ENCODE measurements around the gene RIC8A. TPM values are rescaled to one million over a fixed set of nuclear protein-coding genes. Genes with fewer than 3 reads are reported as not detected.
"Not testable (repeated sequence)": the region's sequence is repeated elsewhere in the genome, so short reads cannot be mapped to it uniquely, and the experiment has no call there.

Gene RIC8A
- polyA plus RNA-seq, result 64.2 TPM
- long read RNA-seq, donor 1, transcript RIC8A-203 (10 exons, 3,703 nt), result major isoform, 10 of 13 reads
- long read RNA-seq, donor 1, partial matches to known transcripts, result 0 of 13 reads
- long read RNA-seq, donor 1, other reads (novel, unspliced or antisense), result 0 of 13 reads
- long read RNA-seq, donor 2, transcript RIC8A-203 (10 exons, 3,703 nt), result major isoform, 5 of 10 reads
- long read RNA-seq, donor 2, partial matches to known transcripts, result 0 of 10 reads
- long read RNA-seq, donor 2, other reads (novel, unspliced or antisense), result 0 of 10 reads
- long read RNA-seq, donor 3, result 0 reads
- long read RNA-seq, donor 4, partial matches to known transcripts, result 0 of 2 reads
- long read RNA-seq, donor 4, other reads (novel, unspliced or antisense), result 0 of 2 reads
- long read RNA-seq, donor 5, transcript RIC8A-203 (10 exons, 3,703 nt), result major isoform, 8 of 11 reads
- long read RNA-seq, donor 5, partial matches to known transcripts, result 0 of 11 reads
- long read RNA-seq, donor 5, other reads (novel, unspliced or antisense), result 0 of 11 reads
- long read RNA-seq, donor 6, transcript RIC8A-203 (10 exons, 3,703 nt), result major isoform, 19 of 19 reads
- long read RNA-seq, donor 6, partial matches to known transcripts, result 0 of 19 reads
- long read RNA-seq, donor 6, other reads (novel, unspliced or antisense), result 0 of 19 reads
- long read RNA-seq, donor 7, transcript RIC8A-203 (10 exons, 3,703 nt), result major isoform, 5 of 9 reads
- long read RNA-seq, donor 7, partial matches to known transcripts, result 0 of 9 reads
- long read RNA-seq, donor 7, other reads (novel, unspliced or antisense), result 0 of 9 reads
- long read RNA-seq, donor 8, transcript RIC8A-203 (10 exons, 3,703 nt), result major isoform, 7 of 12 reads
- long read RNA-seq, donor 8, partial matches to known transcripts, result 0 of 12 reads
- long read RNA-seq, donor 8, other reads (novel, unspliced or antisense), result 0 of 12 reads
- long read RNA-seq, donor 9, transcript RIC8A-203 (10 exons, 3,703 nt), result major isoform, 10 of 25 reads
- long read RNA-seq, donor 9, partial matches to known transcripts, result 11 of 25 reads
- long read RNA-seq, donor 9, other reads (novel, unspliced or antisense), result 0 of 25 reads
- long read RNA-seq, donor 10, transcript RIC8A-203 (10 exons, 3,703 nt), result major isoform, 14 of 54 reads
- long read RNA-seq, donor 10, partial matches to known transcripts, result 32 of 54 reads
- long read RNA-seq, donor 10, other reads (novel, unspliced or antisense), result 0 of 54 reads
- long read RNA-seq, donor 11, partial matches to known transcripts, result 0 of 5 reads
- long read RNA-seq, donor 11, other reads (novel, unspliced or antisense), result 0 of 5 reads

DNA sequence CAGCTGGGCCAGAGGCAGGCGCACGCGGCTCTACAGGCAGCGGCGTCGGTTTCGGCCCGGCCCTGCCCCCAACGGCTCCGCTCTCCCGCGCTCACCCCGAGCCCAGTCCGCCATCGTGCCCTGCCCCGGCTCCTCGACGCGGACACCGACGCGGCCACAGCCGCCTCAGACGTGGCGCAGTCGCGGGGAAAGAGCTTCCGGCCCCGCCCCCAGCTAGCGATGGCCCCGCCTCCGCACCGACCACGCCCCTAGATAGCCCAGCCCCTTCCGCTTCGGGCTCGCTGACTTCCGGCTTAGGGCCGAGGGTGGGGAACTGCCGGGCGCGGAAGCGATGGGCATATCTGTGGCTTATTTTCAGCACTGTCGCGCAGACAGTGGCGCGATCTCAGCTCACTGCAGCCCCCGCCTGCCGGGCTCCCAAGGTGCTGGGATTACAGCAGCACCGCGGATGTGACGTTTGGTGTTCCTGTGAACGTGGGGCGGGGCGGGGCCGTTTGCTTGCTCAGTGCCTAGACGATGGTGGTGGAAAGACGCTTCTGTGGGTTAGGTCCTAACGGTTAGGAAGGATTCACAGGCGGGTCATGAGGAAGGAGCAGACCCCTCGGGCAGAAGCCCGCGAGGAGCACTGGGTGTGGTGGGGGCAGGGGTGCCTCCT lies at the start of gene RIC8A, which contains the start of gene BET1L:
TSS of gene RIC8A (plus strand) at position 501 of the 655 bp plus-strand sequence. CDS start 1,147 bp downstream, outside the sequence.
TSS of gene BET1L (minus strand) at position 192 of the 655 bp plus-strand sequence. CDS start at position 114, 78 bp downstream.
- Histone ChIP-seq H3K36me3 (ENCODE audit: control insufficient read depth, insufficient read depth, low read length) (peaks cover 60% of the 10 kb centered on the region), H3K4me1 (ENCODE audit: control insufficient read depth, insufficient read depth, low read length) (peaks cover 23% of the 10 kb centered on the region)

DNA sequence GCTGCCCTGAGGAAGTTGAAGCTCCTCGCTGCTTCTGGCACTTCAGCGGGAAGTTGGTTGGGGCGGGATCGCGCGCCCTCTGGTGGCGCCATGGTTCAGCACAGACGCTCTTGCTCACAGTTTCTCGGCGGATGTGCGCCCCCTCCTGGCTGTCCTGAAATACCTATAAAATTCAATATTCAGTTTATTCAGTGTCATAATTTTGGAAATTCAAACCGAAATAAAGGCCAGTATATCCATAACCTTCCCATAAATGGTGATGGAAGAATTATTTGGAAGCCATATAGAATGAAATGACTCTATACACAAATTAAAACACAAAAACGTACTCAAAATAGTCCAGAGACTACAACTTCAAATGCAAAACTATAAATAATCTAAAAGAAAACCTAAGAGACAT lies 27.3 kb upstream of the RIC8A start:
- H3K9me3 ChIP-seq (ENCODE audit: control insufficient read depth, low read depth, low read length); H3K27ac ChIP-seq (ENCODE audit: low read length); H3K36me3 ChIP-seq (ENCODE audit: control insufficient read depth, insufficient read depth, low read length); H3K27me3 ChIP-seq (ENCODE audit: control insufficient read depth, insufficient read depth, low read length); H3K4me1 ChIP-seq (ENCODE audit: control insufficient read depth, insufficient read depth, low read length); H3K4me3 ChIP-seq (ENCODE audit: low read length); DNase-seq: not testable (repeated sequence)
- WGBS (ENCODE audit: insufficient coverage, low lambda C conversion rate), result no CpG with 5 or more reads among the region's 13 CpGs

More for the DNA sequence above, at the start of gene RIC8A, which contains the start of gene BET1L:
- peak within 1 kb of the TSS; percentile 99 for H3K27ac ChIP-seq (ENCODE audit: low read length)
- H3K9me3 ChIP-seq (ENCODE audit: control insufficient read depth, low read depth, low read length), result no peaks in the 10 kb centered on the region
- DNase-seq, result peak; percentile 99
- WGBS (ENCODE audit: insufficient coverage, low lambda C conversion rate), result no CpG with 5 or more reads among the region's 63 CpGs
- peak within 1 kb of the TSS; percentile 94 for H3K4me3 ChIP-seq (ENCODE audit: low read length)
- H3K27me3 ChIP-seq (ENCODE audit: control insufficient read depth, insufficient read depth, low read length), result no peaks in the 10 kb centered on the region

DNA sequence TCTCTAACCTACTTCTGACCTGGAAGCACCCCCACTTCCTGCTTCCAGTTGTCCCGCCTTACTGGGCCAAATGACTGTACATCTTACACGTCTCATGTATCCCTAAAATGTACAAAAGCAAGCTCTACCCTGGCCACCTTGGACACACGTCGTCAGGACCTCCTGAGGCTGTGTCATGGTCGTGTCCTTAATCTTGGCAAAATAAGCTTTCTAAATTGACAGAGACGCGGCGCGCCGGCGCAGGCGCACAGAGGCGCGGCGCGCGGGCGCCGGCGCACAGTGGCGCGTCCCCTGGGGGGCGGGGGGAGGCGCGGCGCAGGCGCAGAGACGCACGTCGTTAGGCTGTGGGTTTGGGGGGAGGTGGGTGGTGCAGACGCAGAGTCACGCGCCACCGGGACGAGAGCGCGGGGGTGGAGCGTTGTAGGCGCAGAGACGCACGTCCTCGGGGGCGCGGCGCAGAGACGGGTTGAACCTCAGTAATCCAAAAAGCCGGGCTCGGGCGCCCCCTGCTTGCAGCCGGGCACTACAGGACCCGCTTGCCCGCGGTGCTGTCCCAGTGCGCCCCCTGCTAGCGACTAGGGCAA lies 18.2 kb upstream of the RIC8A start:
- H3K36me3 ChIP-seq (ENCODE audit: control insufficient read depth, insufficient read depth, low read length); H3K4me3 ChIP-seq (ENCODE audit: low read length); H3K4me1 ChIP-seq (ENCODE audit: control insufficient read depth, insufficient read depth, low read length); H3K27me3 ChIP-seq (ENCODE audit: control insufficient read depth, insufficient read depth, low read length); H3K27ac ChIP-seq (ENCODE audit: low read length); H3K9me3 ChIP-seq (ENCODE audit: control insufficient read depth, low read depth, low read length); DNase-seq: not testable (repeated sequence)
- no CpG with 5 or more reads among the region's 55 CpGs for WGBS (ENCODE audit: insufficient coverage, low lambda C conversion rate)

DNA sequence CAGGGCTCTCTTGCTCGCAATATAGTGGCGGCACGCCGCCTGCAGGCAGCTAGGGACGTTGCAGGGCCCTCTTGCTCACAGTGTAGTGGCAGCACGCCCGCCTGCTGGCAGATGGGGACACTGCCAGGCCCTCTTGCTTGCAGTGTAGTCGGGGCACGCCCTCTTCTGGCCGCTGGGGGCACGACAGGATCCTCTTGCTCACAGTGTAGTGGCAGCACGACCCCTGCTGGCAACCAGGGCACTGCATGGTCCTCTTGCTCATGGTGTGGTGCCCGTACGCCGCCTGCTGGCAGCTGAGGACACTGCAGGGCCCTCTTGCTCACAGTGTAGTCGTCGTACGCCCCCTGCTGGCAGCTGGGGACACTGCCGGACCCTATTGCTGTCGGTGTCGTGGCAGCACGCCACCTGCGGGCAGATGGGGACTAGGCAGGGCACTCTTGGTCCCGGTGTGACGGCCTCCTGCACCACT lies 17.6 kb upstream of the RIC8A start:
- not testable (repeated sequence) for DNase-seq; H3K27me3 ChIP-seq (ENCODE audit: control insufficient read depth, insufficient read depth, low read length); H3K9me3 ChIP-seq (ENCODE audit: control insufficient read depth, low read depth, low read length); H3K4me1 ChIP-seq (ENCODE audit: control insufficient read depth, insufficient read depth, low read length); H3K27ac ChIP-seq (ENCODE audit: low read length); H3K4me3 ChIP-seq (ENCODE audit: low read length); H3K36me3 ChIP-seq (ENCODE audit: control insufficient read depth, insufficient read depth, low read length)
- WGBS (ENCODE audit: insufficient coverage, low lambda C conversion rate), result no CpG with 5 or more reads among the region's 25 CpGs

DNA sequence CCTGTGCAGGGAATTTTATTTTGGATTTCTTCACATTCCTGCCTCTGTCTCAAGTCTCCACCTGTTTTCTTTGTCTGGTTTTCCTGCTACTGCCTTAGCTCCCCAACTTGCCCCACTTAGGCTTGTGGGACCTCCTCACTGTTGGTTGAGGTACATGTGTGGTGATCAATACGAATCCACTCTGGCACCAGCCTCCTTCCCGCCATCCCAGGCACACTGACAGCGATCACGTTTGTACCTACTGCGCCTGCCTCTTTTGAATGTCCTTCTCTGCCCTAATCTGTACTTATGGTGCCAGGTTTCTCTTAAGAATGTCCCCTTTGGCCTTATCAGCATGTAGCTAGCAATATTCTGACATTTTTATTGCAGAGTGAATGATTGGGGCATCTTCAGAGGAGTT lies 17.0 kb upstream of the RIC8A start:
- H3K27me3 ChIP-seq (ENCODE audit: control insufficient read depth, insufficient read depth, low read length); H3K4me3 ChIP-seq (ENCODE audit: low read length); H3K4me1 ChIP-seq (ENCODE audit: control insufficient read depth, insufficient read depth, low read length); DNase-seq; H3K27ac ChIP-seq (ENCODE audit: low read length); H3K9me3 ChIP-seq (ENCODE audit: control insufficient read depth, low read depth, low read length); H3K36me3 ChIP-seq (ENCODE audit: control insufficient read depth, insufficient read depth, low read length): not testable (repeated sequence)
- no CpG with 5 or more reads among the region's 5 CpGs for WGBS (ENCODE audit: insufficient coverage, low lambda C conversion rate)

DNA sequence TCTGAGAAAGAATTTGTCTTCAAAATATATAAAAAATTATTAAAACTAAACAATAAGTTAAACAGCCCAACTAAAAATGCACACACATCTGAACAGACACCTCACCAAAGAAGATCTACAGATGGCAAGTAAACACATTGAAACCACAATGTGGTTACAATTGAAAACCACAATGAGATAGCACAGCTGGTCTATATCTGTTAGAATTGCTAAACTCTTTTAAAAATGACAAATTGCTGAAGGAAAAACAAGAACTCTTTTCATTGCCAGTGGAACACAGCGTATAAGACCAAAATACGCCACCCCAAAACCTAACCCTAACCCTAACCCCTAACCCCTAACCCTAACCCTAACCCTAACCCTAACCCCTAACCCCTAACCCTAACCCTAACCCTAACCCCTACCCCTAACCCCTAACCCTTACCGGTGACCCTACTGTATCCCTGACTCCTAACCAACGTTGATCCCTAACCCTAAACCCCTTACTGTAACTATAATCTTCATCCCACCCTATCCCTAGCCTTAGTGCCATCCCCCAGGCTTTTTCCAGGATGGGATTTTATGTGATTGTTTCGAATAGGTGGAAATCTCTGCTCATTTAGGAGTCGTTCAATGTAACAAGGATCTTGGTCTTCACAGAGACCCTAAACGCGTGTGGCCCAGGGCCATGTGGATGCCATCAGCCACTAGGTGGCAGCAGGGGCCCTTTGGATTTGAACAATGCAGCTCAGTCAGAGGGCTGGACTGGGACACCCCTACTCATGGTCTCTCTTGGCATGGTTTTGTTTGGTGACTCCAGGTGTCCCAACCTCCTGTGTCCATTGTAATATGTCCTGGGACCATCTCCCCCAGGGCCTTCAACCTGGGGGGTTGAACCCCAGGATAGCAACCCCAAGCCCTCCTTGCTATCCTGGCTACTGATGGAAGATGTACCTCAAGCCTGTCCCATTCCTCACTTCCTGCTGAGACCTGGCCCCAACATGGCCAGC lies 15.7 kb upstream of the RIC8A start:
- H3K27ac ChIP-seq (ENCODE audit: low read length); H3K4me1 ChIP-seq (ENCODE audit: control insufficient read depth, insufficient read depth, low read length); H3K9me3 ChIP-seq (ENCODE audit: control insufficient read depth, low read depth, low read length); DNase-seq; H3K36me3 ChIP-seq (ENCODE audit: control insufficient read depth, insufficient read depth, low read length); H3K27me3 ChIP-seq (ENCODE audit: control insufficient read depth, insufficient read depth, low read length); H3K4me3 ChIP-seq (ENCODE audit: low read length): not testable (repeated sequence)
- no CpG with 5 or more reads among the region's 8 CpGs for WGBS (ENCODE audit: insufficient coverage, low lambda C conversion rate)

DNA sequence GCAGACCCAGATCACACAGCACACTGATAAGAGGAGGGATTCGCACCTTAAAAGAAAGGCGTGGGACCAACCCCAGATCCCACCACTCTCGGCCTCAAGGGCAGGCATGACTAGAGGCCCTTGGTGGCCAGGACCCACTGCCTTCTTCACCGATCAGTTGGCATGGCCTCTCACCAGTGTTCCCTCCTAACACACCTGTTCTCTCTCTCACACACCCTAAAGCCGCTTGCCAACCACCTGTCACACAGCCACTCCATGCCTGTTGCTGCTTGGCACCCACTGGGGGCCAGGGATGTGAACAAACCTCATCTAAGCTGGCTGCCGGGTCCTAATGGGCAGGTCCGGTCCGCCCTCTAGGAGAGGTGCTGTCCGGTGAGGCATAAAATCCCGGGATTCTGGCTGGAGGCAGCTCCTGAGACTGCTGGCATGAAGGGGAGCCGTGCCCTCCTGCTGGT lies 14.8 kb upstream of the RIC8A start, which contains the start of gene SCGB1C1:
TSS of gene SCGB1C1 (plus strand) at position 405 of the 455 bp plus-strand sequence. CDS start at position 427, 22 bp downstream.
- not testable (repeated sequence) for H3K9me3 ChIP-seq (ENCODE audit: control insufficient read depth, low read depth, low read length); H3K36me3 ChIP-seq (ENCODE audit: control insufficient read depth, insufficient read depth, low read length); H3K4me1 ChIP-seq (ENCODE audit: control insufficient read depth, insufficient read depth, low read length); H3K27me3 ChIP-seq (ENCODE audit: control insufficient read depth, insufficient read depth, low read length); H3K4me3 ChIP-seq (ENCODE audit: low read length); DNase-seq; H3K27ac ChIP-seq (ENCODE audit: low read length)
- no CpG with 5 or more reads among the region's 11 CpGs for WGBS (ENCODE audit: insufficient coverage, low lambda C conversion rate)

DNA sequence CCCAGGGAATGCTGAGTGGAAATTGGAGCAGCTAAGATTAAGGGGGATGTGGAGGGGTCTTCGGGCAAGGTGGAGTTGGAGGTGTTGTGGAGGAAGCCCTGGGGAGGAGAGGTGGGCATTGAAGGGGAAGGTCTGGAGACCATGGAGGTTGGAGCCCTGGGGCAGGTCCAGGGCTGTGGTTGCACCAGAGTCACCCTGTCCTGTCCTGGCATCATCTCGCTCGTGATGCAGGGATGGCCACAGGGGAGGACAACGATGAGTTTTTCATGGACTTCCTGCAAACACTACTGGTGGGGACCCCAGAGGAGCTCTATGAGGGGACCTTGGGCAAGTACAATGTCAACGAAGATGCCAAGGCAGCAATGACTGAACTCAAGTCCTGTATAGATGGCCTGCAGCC lies 14.0 kb upstream of the RIC8A start:
- WGBS (ENCODE audit: insufficient coverage, low lambda C conversion rate), result no CpG with 5 or more reads among the region's 5 CpGs
- DNase-seq, result not testable (repeated sequence)

More for the DNA sequence above, 14.0 kb upstream of the RIC8A start:
- not testable (repeated sequence) for H3K27ac ChIP-seq (ENCODE audit: low read length); H3K36me3 ChIP-seq (ENCODE audit: control insufficient read depth, insufficient read depth, low read length); H3K9me3 ChIP-seq (ENCODE audit: control insufficient read depth, low read depth, low read length); H3K4me3 ChIP-seq (ENCODE audit: low read length); H3K4me1 ChIP-seq (ENCODE audit: control insufficient read depth, insufficient read depth, low read length); H3K27me3 ChIP-seq (ENCODE audit: control insufficient read depth, insufficient read depth, low read length)

All from large intestine (tissue), 12 donors.